Stimulated activated CD8-positive, alpha-beta memory T cell treated with anti-CD3 and anti-CD28 coated beads, Interleukin-12 subunit alpha, Interleukin-12 subunit beta, amount 100 ng/mL, for 4 hours (primary cell): ENCODE results near the gene GRID1.

Source experiments
- DNase-seq: peaks from one replicate; pipeline ENCODE4 v3.0.0-alpha.2; 2020; ENCODE audit warnings: low read depth

The GRID1 gene

GRCh38 chr10:85679710-85680109 lies 686.9 kb downstream of the GRID1 start:
- DNase-seq: no peak

DNA sequence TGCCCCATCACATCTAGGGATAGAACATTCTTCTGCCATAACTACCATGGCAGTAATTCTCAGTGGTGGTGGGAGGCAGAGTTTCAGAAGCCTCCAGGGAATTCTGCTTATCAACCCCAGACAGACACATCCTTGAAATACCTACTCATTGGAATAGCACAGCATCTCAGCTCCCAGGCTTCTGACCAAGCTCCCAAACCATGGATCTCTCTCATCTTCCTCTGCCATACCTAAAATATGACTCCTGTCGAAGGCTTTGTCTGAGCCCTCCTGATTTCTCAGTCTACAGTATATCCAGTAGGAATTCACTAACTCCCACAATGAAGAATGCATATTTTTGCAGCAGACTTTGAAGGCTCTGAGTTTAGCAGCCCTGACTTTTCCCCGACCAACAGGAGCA lies 687.5 kb downstream of the GRID1 start:
- no peak for DNase-seq

- DNase-seq: no peak
Measured at GRCh38 chr10:85674851-85675250, 691.7 kb downstream of the GRID1 start.

GRCh38 chr10:85673270-85673669 lies 693.3 kb downstream of the GRID1 start:
- DNase-seq: no peak

- no peak for DNase-seq
Measured at GRCh38 chr10:85671530-85671929, 695.1 kb downstream of the GRID1 start.

DNA sequence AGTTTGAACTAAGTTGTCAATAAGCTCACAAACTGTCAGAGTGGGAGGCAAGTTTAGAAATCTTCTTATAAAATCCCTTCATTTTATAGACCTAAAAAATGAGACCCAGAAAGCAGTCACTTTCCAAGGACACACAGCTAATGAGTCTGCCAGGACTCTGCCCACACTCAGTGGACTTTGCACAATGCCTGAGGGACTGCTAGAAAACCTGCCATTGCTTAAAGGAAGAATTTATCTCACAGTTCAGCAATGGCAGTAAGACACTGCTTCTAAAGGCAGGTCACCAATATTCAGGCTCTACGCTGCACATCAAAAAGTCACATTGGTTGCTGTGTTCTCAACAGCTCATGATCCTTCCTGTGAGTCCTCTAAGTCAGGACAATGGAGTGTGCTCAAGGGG lies 698.1 kb downstream of the GRID1 start:
- DNase-seq: no peak

DNA sequence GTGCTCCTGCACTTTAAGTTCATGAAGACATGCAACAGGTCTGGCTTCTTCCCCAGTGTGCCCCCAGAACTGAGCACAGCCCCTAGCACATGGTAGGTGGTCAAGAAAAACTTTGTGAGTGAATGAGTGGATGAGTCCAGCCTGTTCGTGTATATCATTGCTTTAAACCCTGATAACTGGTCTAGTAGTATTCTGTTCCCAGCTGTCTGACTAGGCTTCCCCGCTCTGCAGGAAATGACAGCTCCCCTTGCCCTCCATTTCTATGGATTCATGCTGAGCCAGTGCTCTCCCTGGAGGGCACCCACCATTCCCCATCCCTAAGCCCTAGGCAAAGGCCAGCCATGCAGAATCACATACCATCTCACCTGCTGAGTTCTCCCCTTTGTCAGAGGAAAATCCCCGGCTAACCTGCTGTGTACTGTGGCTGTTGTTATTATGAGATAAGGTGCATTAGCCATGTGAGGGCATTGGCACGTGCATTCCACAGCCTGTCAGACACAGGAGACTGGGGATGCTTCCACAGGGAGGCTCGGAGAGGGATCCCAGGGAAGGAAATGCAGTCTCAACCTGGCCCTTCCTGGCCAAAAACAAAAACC lies 698.9 kb downstream of the GRID1 start:
- DNase-seq: no peak

GRCh38 chr10:85666987-85667386 lies 699.6 kb downstream of the GRID1 start:
- DNase-seq: no peak

DNA sequence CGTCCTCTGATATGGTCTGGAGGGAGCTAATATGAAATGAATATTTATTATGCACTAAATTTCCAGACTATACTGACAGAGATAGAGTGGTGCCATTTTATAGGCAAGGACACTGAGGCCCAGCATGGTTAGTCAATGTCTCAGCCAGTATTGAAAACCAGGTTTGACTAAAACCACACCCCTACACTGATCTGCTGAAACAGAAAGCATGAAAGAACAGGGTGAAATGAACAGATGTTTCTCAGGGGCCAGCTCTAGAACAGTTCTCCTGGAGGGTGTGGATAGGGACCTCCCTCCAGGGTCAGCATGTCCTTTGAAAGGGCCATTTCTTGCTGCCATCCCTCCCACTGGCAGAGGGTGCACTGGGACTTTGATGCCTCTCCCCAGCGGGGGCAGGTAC lies 700.5 kb downstream of the GRID1 start:
- DNase-seq: no peak

GRCh38 chr10:85665681-85666080 lies 700.9 kb downstream of the GRID1 start:
- no peak for DNase-seq

GRCh38 chr10:85665078-85665477 lies 701.5 kb downstream of the GRID1 start:
- no peak for DNase-seq

GRCh38 chr10:85661123-85661522 lies 705.5 kb downstream of the GRID1 start:
- no peak for DNase-seq

DNA sequence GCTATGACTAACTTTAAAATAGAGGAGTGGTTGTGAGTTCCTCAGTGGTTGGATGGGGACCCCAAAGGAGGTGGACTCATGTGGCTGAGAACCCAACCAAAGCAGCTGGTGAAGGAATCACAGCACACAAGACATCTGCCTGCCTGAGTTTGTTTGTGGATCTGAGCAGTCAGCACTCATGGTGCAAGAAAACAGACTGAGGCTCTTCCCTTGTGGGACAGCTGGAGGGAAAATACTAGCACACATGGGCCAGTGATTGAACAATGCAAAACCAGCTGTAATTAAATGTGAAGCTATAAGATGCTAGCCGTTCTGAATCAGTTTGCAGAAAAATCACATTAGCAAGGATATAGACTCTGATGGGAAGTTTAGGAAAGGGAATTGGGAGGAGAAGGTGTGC lies 707.3 kb downstream of the GRID1 start:
- DNase-seq: no peak

GRCh38 chr10:85658518-85658917 lies 708.1 kb downstream of the GRID1 start:
- no peak for DNase-seq

GRCh38 chr10:85657476-85658113 lies 709.0 kb downstream of the GRID1 start:
- no peak for DNase-seq

DNA sequence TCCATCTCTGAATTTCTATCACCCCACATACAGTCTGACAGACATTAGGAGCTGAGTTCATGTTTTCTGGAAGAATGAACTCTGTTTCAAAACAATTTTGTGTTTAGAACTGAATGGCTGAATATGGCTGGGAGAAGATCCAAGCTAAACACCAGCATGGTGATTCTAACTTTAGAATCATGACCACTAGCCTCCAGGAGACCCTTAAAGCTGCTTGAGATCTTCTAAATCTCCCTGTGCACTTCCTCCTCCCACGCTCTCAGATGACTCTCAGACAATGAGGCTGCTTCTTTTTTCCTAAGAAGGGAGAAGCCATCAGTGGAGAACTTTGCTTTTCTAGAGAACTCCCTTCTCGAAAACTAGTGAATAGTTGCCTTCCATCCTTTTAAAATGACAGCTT lies 711.2 kb downstream of the GRID1 start:
- DNase-seq: no peak

GRCh38 chr10:85651497-85651882 lies 715.1 kb downstream of the GRID1 start:
- no peak for DNase-seq

- DNase-seq: no peak
Measured at GRCh38 chr10:85650791-85651496, 715.7 kb downstream of the GRID1 start.

GRCh38 chr10:85649461-85649860 lies 717.1 kb downstream of the GRID1 start:
- DNase-seq: no peak

DNA sequence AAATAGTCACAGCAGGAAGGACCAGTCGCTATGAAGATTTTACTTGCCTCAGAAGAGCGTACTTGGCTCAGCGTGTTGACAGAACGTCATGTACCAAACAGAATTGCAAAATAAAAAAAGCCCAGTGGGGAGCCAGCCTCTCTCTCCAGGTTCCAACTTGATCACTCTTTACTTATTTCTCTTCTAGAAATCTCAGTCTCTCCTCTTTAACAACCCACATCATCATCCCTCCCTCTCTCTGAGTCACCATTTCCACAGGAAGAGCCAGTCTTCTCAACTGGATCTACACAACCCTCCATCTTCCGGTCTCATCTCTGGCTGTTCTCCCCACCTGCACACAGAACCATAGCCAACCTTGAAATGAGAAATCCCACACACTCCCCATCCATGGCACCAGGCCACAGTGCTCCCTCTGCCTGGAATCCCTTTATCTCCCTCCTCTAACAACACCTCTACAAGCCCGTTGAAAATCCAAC lies 718.3 kb downstream of the GRID1 start:
- DNase-seq: no peak

DNA sequence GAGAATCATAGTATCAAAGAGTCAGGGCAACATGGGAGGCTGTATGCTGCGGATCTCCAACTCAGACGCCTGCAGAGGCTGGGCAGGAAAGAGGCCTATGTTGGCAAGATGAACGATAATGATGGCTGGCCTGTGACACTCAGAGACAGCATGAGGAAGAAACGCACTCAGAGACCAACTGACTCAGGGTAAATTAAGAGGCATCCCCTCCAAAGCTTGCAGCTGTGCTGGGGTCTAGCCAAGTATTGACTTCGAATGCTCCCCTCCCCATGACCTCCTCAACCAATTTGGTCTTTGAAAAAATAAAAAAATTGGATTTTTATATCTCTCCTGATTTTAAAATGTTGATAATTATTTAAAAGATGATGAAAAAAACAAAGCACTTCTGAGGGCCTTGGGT lies 718.9 kb downstream of the GRID1 start:
- DNase-seq: no peak

DNA sequence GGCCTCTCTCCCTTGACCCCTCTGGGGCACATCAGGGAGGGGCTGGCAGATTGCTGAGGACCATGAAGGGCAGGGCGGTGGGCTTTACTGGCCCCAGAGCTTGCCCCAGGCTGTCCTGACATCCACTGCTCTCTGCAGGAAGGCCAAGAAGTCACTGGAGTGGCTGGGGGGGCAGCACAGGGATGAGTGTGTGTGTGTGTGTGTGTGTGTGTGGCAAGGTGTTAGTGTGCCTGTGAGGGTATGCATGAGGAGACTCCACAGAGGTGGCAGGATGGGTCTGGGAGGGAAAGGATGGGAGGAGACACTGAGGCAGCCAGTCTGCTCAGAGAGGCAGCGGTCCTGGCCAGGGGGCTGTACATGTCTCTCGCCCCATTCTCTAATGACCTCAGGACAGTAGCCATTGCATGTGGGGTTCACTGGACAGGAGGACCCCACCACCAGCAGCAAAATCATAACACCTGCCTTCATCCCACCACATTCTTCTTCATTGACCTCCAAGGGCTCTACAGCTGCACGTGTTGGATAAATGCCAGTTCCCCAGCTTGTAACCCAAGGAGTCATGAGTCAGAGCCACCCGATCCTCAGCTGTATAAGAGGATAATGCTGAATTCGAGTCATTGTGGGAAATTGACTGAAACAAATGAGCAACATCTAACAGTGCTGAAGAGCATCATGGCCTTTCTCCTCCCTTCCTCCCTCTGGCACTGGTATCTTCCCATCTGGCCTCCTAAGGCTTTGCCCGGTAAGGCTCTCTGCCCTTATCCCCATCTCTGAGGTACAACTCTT lies 720.5 kb downstream of the GRID1 start:
- no peak for DNase-seq

- DNase-seq: no peak
Measured at GRCh38 chr10:85645053-85645452, 721.5 kb downstream of the GRID1 start.
